Type B pancreatic cell (in vitro differentiated cells): ENCODE data around the gene KLHL29. TPM values are rescaled to one million over a fixed set of nuclear protein-coding genes. Genes with fewer than 3 reads are reported as not detected.

ENCODE experiments used
- DNase-seq: peaks from one replicate; pipeline ENCODE4 v3.0.0; 2021; ENCODE audit warnings: mixed read lengths; ENCODE audit not compliant: unreplicated experiment; ENCODE audit errors: extremely low spot score
- H3K27ac Mint-ChIP-seq: 2 replicates; pipeline ENCODE4 v1.8.0; 2021; ENCODE audit warnings: mild to moderate bottlenecking, mixed read lengths
- H3K27me3 Mint-ChIP-seq: 2 replicates; pipeline ENCODE4 v1.8.0; 2021; ENCODE audit warnings: mixed read lengths
- H3K36me3 Mint-ChIP-seq: 2 replicates; pipeline ENCODE4 v1.8.0; 2021; ENCODE audit warnings: mixed read lengths
- H3K4me1 Mint-ChIP-seq: one replicate; pipeline ENCODE4 v1.8.0; 2021; ENCODE audit warnings: mixed read lengths; ENCODE audit not compliant: unreplicated experiment
- H3K4me3 Mint-ChIP-seq: 2 replicates; pipeline ENCODE4 v1.8.0; 2021; ENCODE audit warnings: mild to moderate bottlenecking, mixed read lengths
- H3K9me3 Mint-ChIP-seq: 2 replicates; pipeline ENCODE4 v1.8.0; 2021; ENCODE audit warnings: mixed read lengths
- CTCF ChIP-seq: fragments of 200-600 bp; sonication (generic); conservative IDR thresholded peaks from 2 replicates; pipeline ENCODE4 v1.5.0; 2021; ENCODE audit warnings: antibody characterized with exemption, mild to moderate bottlenecking
- total RNA-seq: library from RNA; stranded (reverse); gene quantifications from 2 replicates; pipeline ENCODE4 v1.2.1, GENCODE V29; 2021; ENCODE audit warnings: low replicate concordance

The KLHL29 gene
- total RNA-seq, 1 donor from 2014 or later, result 24.1 TPM

GRCh38 chr2:23351388-23352141 is 33.4 kb upstream of the KLHL29 start:
- Mint-ChIP-seq H3K27ac (no peak overlapping the region), H3K27me3 (peaks cover 13% of the 10 kb centered on the region), H3K4me3 (no peak overlapping the region), H3K9me3 (peaks cover 8% of the 10 kb centered on the region), H3K4me1 (peaks cover 4% of the 10 kb centered on the region), H3K36me3 (no peaks in the 10 kb centered on the region)
- peak; percentile 87 for DNase-seq
- TF ChIP-seq CTCF, result peak; percentile 93

GRCh38 chr2:23354554-23354953 is 30.4 kb upstream of the KLHL29 start:
- Mint-ChIP-seq H3K4me1 (peaks cover 4% of the 10 kb centered on the region), H3K27ac (no peak overlapping the region), H3K36me3 (no peaks in the 10 kb centered on the region), H3K9me3 (peaks cover 8% of the 10 kb centered on the region), H3K4me3 (no peak overlapping the region), H3K27me3 (peaks cover 11% of the 10 kb centered on the region)
- no peak for TF ChIP-seq CTCF
- DNase-seq, result no peak

- Mint-ChIP-seq H3K4me3 (no peak overlapping the region), H3K27me3 (peaks cover 11% of the 10 kb centered on the region), H3K36me3 (no peaks in the 10 kb centered on the region), H3K27ac (no peak overlapping the region), H3K9me3 (peaks cover 8% of the 10 kb centered on the region), H3K4me1 (peaks cover 4% of the 10 kb centered on the region)
- no peak for TF ChIP-seq CTCF
- DNase-seq, result no peak
These were observed 30.0 kb upstream of the KLHL29 start for GRCh38 chr2:23355001-23355400.

- H3K9me3 Mint-ChIP-seq, result peaks cover 8% of the 10 kb centered on the region
- H3K27me3 Mint-ChIP-seq, result peaks cover 11% of the 10 kb centered on the region
- DNase-seq, result no peak
- TF ChIP-seq CTCF, result no peak
- no peaks in the 10 kb centered on the region for H3K36me3 Mint-ChIP-seq
- no peaks in the 10 kb centered on the region for H3K4me1 Mint-ChIP-seq
- no peak overlapping the region for H3K27ac Mint-ChIP-seq
- no peak overlapping the region for H3K4me3 Mint-ChIP-seq
These were observed 28.3 kb upstream of the KLHL29 start for GRCh38 chr2:23356711-23357110.

- H3K9me3 Mint-ChIP-seq, result no peaks in the 10 kb centered on the region
- H3K27me3 Mint-ChIP-seq, result no peaks in the 10 kb centered on the region
- H3K4me3 Mint-ChIP-seq, result no peak overlapping the region
- no peak for DNase-seq
- H3K27ac Mint-ChIP-seq, result no peak overlapping the region
- peaks cover 5% of the 10 kb centered on the region for H3K4me1 Mint-ChIP-seq
- no peak for TF ChIP-seq CTCF
- H3K36me3 Mint-ChIP-seq, result no peaks in the 10 kb centered on the region
These were observed 25.1 kb upstream of the KLHL29 start for GRCh38 chr2:23359631-23360567.
